ENCODE results near the gene PDZD8.

Gene PDZD8

GRCh38 chr10:117364110-117364960, 10.9 kb downstream of the PDZD8 start:
- DNase-seq (ENCODE audit: extremely low spot score) = no peak
- POLR2A ChIA-PET = no interaction called here
- TF ChIP-seq, protein P1, sequence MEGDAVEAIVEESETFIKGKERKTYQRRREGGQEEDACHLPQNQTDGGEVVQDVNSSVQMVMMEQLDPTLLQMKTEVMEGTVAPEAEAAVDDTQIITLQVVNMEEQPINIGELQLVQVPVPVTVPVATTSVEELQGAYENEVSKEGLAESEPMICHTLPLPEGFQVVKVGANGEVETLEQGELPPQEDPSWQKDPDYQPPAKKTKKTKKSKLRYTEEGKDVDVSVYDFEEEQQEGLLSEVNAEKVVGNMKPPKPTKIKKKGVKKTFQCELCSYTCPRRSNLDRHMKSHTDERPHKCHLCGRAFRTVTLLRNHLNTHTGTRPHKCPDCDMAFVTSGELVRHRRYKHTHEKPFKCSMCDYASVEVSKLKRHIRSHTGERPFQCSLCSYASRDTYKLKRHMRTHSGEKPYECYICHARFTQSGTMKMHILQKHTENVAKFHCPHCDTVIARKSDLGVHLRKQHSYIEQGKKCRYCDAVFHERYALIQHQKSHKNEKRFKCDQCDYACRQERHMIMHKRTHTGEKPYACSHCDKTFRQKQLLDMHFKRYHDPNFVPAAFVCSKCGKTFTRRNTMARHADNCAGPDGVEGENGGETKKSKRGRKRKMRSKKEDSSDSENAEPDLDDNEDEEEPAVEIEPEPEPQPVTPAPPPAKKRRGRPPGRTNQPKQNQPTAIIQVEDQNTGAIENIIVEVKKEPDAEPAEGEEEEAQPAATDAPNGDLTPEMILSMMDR (IDR thresholded peaks at IDR 0.05; ENCODE audit: control extremely low read depth, extremely low read depth, low read depth, missing control alignments) = no peak
- CTCF ChIA-PET = no interaction called here

DNA sequence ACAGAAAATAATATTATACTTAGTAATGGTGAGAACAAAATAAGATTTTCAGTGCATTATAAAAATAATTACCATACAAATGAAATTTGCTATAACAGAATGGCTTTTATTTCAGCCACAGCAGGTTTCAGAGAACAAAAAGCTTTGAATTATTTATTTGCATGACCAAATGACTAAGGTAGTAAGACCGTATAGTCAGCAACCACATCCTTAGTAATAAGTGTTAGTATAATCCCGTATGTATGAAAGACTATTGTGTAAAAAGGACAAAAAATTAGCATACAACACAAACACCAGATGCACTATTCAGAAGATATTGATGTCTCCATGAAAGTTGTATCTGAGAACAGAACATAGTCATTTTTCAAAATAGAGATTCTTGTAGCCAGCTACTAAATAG, 12.2 kb downstream of the PDZD8 start:
- TF ChIP-seq, protein P1 (IDR thresholded peaks at IDR 0.05; ENCODE audit: control extremely low read depth, extremely low read depth, low read depth, missing control alignments) = no peak
- POLR2A ChIA-PET = no interaction called here
- CTCF ChIA-PET = no interaction called here
- DNase-seq (ENCODE audit: extremely low spot score) = no peak

GRCh38 chr10:117362313-117362712, 12.9 kb downstream of the PDZD8 start:
- TF ChIP-seq, protein P1 (IDR thresholded peaks at IDR 0.05; ENCODE audit: control extremely low read depth, extremely low read depth, low read depth, missing control alignments) = no peak

DNA sequence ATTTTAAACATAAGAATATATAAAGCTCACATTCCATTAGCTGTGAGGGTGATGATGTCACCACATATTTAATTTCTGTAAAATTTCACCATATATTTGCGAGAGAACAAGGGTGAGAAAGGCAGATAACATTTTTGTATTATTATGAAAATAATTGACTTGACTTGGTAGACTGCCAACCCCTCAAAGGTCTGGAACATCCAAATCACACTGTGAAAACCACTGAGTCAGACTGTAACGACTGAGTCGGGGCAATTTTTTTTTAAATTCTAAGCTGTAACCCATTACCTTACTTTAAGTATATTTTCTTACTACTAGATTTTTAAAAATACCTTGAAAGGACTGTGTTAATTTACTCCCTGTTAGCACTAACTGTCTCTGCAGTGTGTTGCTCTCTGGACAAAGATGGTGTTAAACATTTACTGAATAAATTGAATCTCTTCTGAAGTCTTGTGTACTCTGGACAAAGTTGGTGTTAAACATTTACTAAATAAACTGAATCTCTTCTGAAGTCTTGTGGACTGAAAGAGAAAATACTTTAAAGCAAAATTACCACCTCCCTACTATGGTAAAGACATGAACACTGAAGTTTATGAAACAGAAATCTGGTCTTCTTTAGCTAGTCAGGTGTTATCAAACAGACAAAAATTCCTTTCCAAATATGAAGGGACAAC, 14.1 kb downstream of the PDZD8 start:
- TF ChIP-seq, protein P1 (IDR thresholded peaks at IDR 0.05; ENCODE audit: control extremely low read depth, extremely low read depth, low read depth, missing control alignments) = no peak
- POLR2A ChIA-PET = no interaction called here
- no peak for DNase-seq (ENCODE audit: extremely low spot score)
- CTCF ChIA-PET = interaction anchor here (1.1 to 3.0 kb wide), 4 partner anchors 9 to 13 kb away, joined by 3 to 18 read pairs (median 5); no protein-coding TSS in a partner anchor

More at GRCh38 chr10:117362313-117362712, 12.9 kb downstream of the PDZD8 start:
- POLR2A ChIA-PET = no interaction called here
- DNase-seq (ENCODE audit: extremely low spot score) = no peak
- CTCF ChIA-PET = no interaction called here

DNA sequence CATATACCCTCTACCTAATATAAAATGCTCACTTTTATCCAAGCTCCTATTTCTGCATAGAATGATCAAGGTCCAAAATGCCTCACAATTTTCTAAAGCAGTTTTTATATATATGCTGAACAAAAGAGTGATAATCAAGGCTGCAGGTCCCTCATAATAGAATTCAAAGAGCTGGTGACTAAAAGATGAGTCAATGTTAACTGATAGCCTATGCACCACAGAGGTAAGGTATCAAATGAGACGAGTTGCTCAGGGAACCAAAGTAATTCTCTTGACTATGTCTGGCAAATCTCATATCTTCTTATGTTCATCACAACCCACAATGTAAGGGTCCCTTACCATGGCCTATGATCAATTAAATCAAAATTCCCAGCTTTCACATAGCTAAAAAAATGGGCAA, 15.2 kb downstream of the PDZD8 start:
- no peak for DNase-seq (ENCODE audit: extremely low spot score)
- ChIA-PET POLR2A (no interaction called here), CTCF (interaction anchor here (0.8 to 3.0 kb wide), 5 partner anchors 8 to 76 kb away, joined by 3 to 18 read pairs (median 3); no protein-coding TSS in a partner anchor)
- TF ChIP-seq, protein P1 (IDR thresholded peaks at IDR 0.05; ENCODE audit: control extremely low read depth, extremely low read depth, low read depth, missing control alignments) = no peak

DNA sequence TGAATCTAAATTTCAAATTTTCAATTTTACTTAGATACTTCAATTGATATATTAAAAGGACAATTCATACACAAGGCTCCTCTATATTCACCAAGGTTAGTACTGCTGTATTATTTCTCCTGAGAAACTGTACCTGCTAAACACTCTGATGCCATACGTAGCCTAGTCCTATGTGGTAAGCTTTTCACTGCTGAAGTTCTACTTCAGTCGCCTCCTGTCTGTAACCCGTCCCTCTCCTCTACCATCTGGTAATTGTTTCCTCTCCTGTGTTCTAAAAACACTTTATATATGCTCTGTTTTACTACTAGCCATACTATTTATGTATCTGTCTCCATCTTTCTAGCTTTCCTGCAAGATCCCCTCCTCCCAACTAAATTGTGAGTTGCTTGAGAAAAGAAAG, 20.2 kb downstream of the PDZD8 start:
- POLR2A ChIA-PET = no interaction called here
- CTCF ChIA-PET = interaction anchor here (1.5 to 2.5 kb wide), 3 partner anchors 13 to 24 kb away, joined by 3 to 5 read pairs (median 5); no protein-coding TSS in a partner anchor
- TF ChIP-seq, protein P1 (IDR thresholded peaks at IDR 0.05; ENCODE audit: control extremely low read depth, extremely low read depth, low read depth, missing control alignments) = no peak
- no peak for DNase-seq (ENCODE audit: extremely low spot score)
